SK-N-SH (cell line): ENCODE results near the gene PTPN22.

ENCODE experiments used
- FOXJ3 ChIP-seq: sonication (generic); formaldehyde crosslinking; IDR thresholded peaks from 2 replicates; pipeline ENCODE4 v1.5.1; 2020; ENCODE audit warnings: mild to moderate bottlenecking, missing genetic modification reagents
- FOXM1 ChIP-seq: IDR thresholded peaks from 2 replicates; pipeline ENCODE4 v1.4.0; 2012; ENCODE audit warnings: low read depth, mild to moderate bottlenecking
- JUND ChIP-seq: IDR thresholded peaks from 2 replicates; pipeline ENCODE4 v1.4.0; 2012
- MAX ChIP-seq: IDR thresholded peaks from 2 replicates; pipeline ENCODE4 v1.4.0; 2012; ENCODE audit warnings: low read depth
- NRF1 ChIP-seq: IDR thresholded peaks from 2 replicates; pipeline ENCODE4 v1.6.1; 2012; ENCODE audit warnings: low read depth, mild to moderate bottlenecking, low read length
- PBX3 ChIP-seq: IDR thresholded peaks from 2 replicates; pipeline ENCODE4; 2012
- RCOR1 ChIP-seq: fragments of 150-350 bp; IDR thresholded peaks from 2 replicates; pipeline ENCODE4 v1.6.1; 2017; ENCODE audit warnings: antibody characterized with exemption, low read length
- SIN3A ChIP-seq: IDR thresholded peaks from 2 replicates; pipeline ENCODE4 v1.6.1; 2012; ENCODE audit warnings: low read depth, mild to moderate bottlenecking, low read length, moderate library complexity, borderline replicate concordance
- TAF1 ChIP-seq: IDR thresholded peaks from 2 replicates; pipeline ENCODE4 v1.6.1; 2012; ENCODE audit warnings: low read depth, mild to moderate bottlenecking, low read length, moderate library complexity, borderline replicate concordance
- USF2 ChIP-seq: fragments of 150-350 bp; IDR thresholded peaks from 2 replicates; pipeline ENCODE4 v1.6.1; 2017; ENCODE audit warnings: antibody characterized with exemption, low read length, low read depth, borderline replicate concordance
- TF ChIP-seq, protein P1 (sequence below): fragments of 200-600 bp; sonication (generic); IDR thresholded peaks from 2 replicates; pipeline ENCODE4 v1.6.1; 2017; ENCODE audit warnings: antibody characterized with exemption, mild to moderate bottlenecking, moderate library complexity

GRCh38 chr1:113875714-113876113 lies 4.2 kb upstream of the PTPN22 start:
- TF ChIP-seq RCOR1 (no peak), FOXM1 (no peak), TAF1 (no peak), FOXJ3 (CRISPR knock-in tag) (no peak), MAX (no peak), NRF1 (no peak), JUND (no peak), USF2 (no peak), PBX3 (no peak), SIN3A (no peak)
- TF ChIP-seq, protein P1, sequence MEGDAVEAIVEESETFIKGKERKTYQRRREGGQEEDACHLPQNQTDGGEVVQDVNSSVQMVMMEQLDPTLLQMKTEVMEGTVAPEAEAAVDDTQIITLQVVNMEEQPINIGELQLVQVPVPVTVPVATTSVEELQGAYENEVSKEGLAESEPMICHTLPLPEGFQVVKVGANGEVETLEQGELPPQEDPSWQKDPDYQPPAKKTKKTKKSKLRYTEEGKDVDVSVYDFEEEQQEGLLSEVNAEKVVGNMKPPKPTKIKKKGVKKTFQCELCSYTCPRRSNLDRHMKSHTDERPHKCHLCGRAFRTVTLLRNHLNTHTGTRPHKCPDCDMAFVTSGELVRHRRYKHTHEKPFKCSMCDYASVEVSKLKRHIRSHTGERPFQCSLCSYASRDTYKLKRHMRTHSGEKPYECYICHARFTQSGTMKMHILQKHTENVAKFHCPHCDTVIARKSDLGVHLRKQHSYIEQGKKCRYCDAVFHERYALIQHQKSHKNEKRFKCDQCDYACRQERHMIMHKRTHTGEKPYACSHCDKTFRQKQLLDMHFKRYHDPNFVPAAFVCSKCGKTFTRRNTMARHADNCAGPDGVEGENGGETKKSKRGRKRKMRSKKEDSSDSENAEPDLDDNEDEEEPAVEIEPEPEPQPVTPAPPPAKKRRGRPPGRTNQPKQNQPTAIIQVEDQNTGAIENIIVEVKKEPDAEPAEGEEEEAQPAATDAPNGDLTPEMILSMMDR: no peak
